ENCODE measurements around the gene ARMC3. TPM values are rescaled to one million over a fixed set of nuclear protein-coding genes. Genes with fewer than 3 reads are reported as not detected.

Gene ARMC3
- total RNA-seq, 6 donors from 2014 or later: 0.57 to 56.6 (median 6.4) TPM

DNA sequence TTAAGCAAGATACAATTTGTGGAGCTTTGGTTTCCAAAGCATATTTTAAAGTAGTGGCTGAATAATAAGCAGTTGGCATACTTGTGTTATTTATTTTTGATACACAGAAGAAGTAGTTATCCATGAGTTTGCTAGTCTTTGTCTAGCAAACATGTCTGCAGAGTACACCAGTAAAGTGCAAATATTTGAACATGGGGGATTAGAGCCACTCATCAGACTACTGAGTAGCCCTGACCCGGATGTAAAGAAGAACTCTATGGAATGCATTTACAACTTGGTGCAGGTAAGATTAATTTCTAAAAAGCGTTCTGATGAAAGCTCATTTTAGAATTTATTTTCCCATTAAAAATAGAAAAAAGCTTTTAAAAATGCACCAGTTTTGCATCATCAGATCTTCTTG is 31.4 kb downstream of the ARMC3 start:
- ATAC-seq (ENCODE audit: low FRiP score in 2 of 2): no peak
- H3K27ac ChIP-seq: no peak overlapping the region

DNA sequence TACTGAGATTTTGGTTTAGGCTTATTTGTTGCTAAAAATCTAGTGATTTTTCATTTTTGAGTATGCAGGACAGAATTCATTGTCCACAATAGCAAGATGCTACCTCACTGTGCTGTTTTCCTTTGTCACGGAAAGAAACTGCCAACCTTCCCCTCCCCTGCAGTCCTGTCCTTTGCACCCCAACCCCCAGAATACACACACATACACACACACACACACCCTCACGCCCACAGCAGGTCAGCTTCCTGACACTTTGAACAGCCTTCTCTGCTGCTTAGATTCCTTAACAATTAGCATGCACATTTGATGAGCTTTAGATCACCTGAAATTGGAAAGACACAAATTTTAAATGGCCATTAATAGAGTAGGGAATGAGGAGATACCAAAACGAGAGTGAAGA is 32.1 kb downstream of the ARMC3 start:
- no peak overlapping the region for H3K4me3 ChIP-seq
- WGBS, 2 donors: 69 to 74% methylated on average over 3 of the region's 3 CpGs
- DNase-seq: no peak
- TF ChIP-seq EP300 (IDR thresholded peaks at IDR 0.05): no peak
- no peak for TF ChIP-seq POLR2A (IDR thresholded peaks at IDR 0.05)
- TF ChIP-seq, protein P1, sequence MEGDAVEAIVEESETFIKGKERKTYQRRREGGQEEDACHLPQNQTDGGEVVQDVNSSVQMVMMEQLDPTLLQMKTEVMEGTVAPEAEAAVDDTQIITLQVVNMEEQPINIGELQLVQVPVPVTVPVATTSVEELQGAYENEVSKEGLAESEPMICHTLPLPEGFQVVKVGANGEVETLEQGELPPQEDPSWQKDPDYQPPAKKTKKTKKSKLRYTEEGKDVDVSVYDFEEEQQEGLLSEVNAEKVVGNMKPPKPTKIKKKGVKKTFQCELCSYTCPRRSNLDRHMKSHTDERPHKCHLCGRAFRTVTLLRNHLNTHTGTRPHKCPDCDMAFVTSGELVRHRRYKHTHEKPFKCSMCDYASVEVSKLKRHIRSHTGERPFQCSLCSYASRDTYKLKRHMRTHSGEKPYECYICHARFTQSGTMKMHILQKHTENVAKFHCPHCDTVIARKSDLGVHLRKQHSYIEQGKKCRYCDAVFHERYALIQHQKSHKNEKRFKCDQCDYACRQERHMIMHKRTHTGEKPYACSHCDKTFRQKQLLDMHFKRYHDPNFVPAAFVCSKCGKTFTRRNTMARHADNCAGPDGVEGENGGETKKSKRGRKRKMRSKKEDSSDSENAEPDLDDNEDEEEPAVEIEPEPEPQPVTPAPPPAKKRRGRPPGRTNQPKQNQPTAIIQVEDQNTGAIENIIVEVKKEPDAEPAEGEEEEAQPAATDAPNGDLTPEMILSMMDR (IDR thresholded peaks at IDR 0.05): no peak
- no peak for TF ChIP-seq POLR2AphosphoS5 (IDR thresholded peaks at IDR 0.05)
- no peaks in the 10 kb centered on the region for H3K36me3 ChIP-seq
- H3K27ac ChIP-seq: no peak overlapping the region
- no peaks in the 10 kb centered on the region for H3K4me1 ChIP-seq
- no peak for ATAC-seq (ENCODE audit: low FRiP score in 2 of 2)
- no peaks in the 10 kb centered on the region for H3K9me3 ChIP-seq
- H3K27me3 ChIP-seq: no peaks in the 10 kb centered on the region

More for the DNA sequence above, 31.4 kb downstream of the ARMC3 start:
- Histone ChIP-seq H3K27me3 (no peaks in the 10 kb centered on the region), H3K4me3 (no peak overlapping the region), H3K36me3 (no peaks in the 10 kb centered on the region), H3K4me1 (no peaks in the 10 kb centered on the region), H3K9me3 (no peaks in the 10 kb centered on the region)
- 67 to 78% methylated on average over 2 of the region's 2 CpGs for WGBS, 2 donors
- no peak for DNase-seq
- no peak for TF ChIP-seq EP300 (IDR thresholded peaks at IDR 0.05)
- TF ChIP-seq, protein P1 (IDR thresholded peaks at IDR 0.05): no peak
- no peak for TF ChIP-seq POLR2AphosphoS5 (IDR thresholded peaks at IDR 0.05)
- no peak for TF ChIP-seq POLR2A (IDR thresholded peaks at IDR 0.05)

DNA sequence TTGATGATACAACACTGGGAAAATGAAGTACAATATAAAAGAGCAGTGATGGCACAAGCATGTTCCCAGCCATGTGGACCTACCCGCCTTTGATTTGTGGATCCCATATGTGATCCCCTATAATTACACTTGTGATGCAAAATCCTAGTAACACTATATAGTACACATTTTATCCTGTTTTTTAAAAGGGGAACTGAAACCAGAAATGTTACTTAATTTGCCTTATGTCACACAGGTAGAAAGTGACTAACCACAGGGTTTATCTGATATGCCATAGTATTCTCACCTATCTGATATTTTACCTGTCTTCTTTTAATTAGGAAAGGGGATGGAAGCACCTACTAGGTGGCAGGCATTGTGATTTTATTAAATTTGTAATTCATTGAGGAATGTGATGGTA is 35.0 kb downstream of the ARMC3 start:
- TF ChIP-seq POLR2AphosphoS5 (IDR thresholded peaks at IDR 0.05) (no peak), EP300 (IDR thresholded peaks at IDR 0.05) (no peak), POLR2A (IDR thresholded peaks at IDR 0.05) (no peak)
- TF ChIP-seq, protein P1 (IDR thresholded peaks at IDR 0.05): no peak
- Histone ChIP-seq H3K4me1 (no peaks in the 10 kb centered on the region), H3K27ac (no peak overlapping the region), H3K36me3 (no peaks in the 10 kb centered on the region), H3K4me3 (no peak overlapping the region), H3K27me3 (no peaks in the 10 kb centered on the region), H3K9me3 (no peaks in the 10 kb centered on the region)
- ATAC-seq (ENCODE audit: low FRiP score in 2 of 2): no peak
- no peak for DNase-seq
- WGBS, 2 donors: 93 to 100% methylated on average over 1 of the region's 1 CpG

DNA sequence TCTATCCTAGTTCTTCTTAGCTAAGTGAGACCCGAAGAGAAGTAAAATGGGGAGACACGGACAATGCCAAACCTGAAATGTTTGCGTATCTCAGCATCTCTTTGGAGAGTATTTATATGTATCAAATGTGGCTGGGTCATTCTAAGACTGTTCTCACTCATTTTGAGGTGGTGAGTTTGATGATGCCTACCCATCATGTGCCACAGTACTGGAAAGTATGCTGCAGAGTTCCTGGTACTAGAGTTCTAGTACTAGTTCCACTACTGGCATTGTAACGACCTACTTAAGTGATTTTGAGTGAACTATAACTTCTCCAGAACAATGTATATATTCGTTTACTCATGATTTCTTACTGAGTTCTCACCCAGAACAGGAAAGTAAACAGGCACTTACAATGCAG is 41.9 kb downstream of the ARMC3 start:
- TF ChIP-seq, protein P1 (IDR thresholded peaks at IDR 0.05): no peak
- TF ChIP-seq POLR2A (IDR thresholded peaks at IDR 0.05) (no peak), EP300 (IDR thresholded peaks at IDR 0.05) (no peak), POLR2AphosphoS5 (IDR thresholded peaks at IDR 0.05) (no peak)
- H3K4me3 ChIP-seq: no peak overlapping the region
- no peaks in the 10 kb centered on the region for H3K36me3 ChIP-seq
- no peaks in the 10 kb centered on the region for H3K27me3 ChIP-seq
- no peaks in the 10 kb centered on the region for H3K4me1 ChIP-seq
- no peak overlapping the region for H3K27ac ChIP-seq
- ATAC-seq (ENCODE audit: low FRiP score in 2 of 2): no peak
- DNase-seq: no peak
- 69 to 84% methylated on average over 5 of the region's 5 CpGs for WGBS, 2 donors
- no peaks in the 10 kb centered on the region for H3K9me3 ChIP-seq

DNA sequence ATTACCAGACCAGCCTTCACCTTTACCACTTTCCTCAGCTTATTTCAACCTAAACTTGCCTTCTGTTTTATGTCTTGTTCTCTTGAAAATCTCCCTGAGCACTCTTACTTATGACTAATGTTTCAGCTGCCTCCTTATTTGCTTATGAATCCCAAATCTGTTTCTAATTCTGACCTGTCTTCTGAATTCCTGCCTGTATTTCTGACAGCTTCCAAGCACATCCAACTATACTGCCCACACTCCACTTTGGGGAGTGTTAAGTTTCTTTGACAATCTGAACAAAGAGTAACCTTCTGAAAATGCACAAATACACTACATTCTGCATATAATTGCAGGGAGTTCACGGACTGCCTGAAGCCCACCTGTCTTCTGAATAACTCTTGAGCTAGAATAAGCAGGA is 48.7 kb downstream of the ARMC3 start:
- H3K4me3 ChIP-seq: no peak overlapping the region
- WGBS, 2 donors: 95 to 100% methylated on average over 1 of the region's 1 CpG
- no peak overlapping the region for H3K27ac ChIP-seq
- H3K27me3 ChIP-seq: no peaks in the 10 kb centered on the region
- TF ChIP-seq POLR2A (IDR thresholded peaks at IDR 0.05) (no peak), EP300 (IDR thresholded peaks at IDR 0.05) (no peak), POLR2AphosphoS5 (IDR thresholded peaks at IDR 0.05) (no peak)
- TF ChIP-seq, protein P1 (IDR thresholded peaks at IDR 0.05): no peak
- H3K9me3 ChIP-seq: no peaks in the 10 kb centered on the region
- no peaks in the 10 kb centered on the region for H3K4me1 ChIP-seq
- no peak for ATAC-seq (ENCODE audit: low FRiP score in 2 of 2)
- H3K36me3 ChIP-seq: no peaks in the 10 kb centered on the region
- no peak for DNase-seq
